GM12878 (cell line): ENCODE results near the gene TYROBP. TPM values are rescaled to one million over a fixed set of nuclear protein-coding genes. Genes with fewer than 3 reads are reported as not detected.

Source experiments
- ATAC-seq: fragments of 200-7000 bp; cut with Tn5 transposase; 3 replicates; pipeline ENCODE4 v1.9.1; 2020; ENCODE audit warnings: mild to moderate bottlenecking, moderate library complexity
- BruUV-seq: library from RNA; stranded (reverse); fragments of 400-500 nt; replicated peaks from 2 replicates; lab custom pipeline; 2021; lab: Mats Ljungman, UMichigan
- CTCF ChIA-PET: fragments of 300-600 bp; sonication (Branson Sonifier 250); formaldehyde crosslinking; extraction: SDS; loops from one replicate; lab custom pipeline; 2021; ENCODE audit warnings: inconsistent platforms; lab: Yijun Ruan, JAX
- POLR2A ChIA-PET: fragments of 350-600 bp; formaldehyde crosslinking; extraction: SDS; loops from one replicate; lab custom pipeline; 2021; ENCODE audit warnings: inconsistent platforms; lab: Charles Lee
- RAD21 ChIA-PET: fragments of 300-600 bp; sonication (Branson Sonifier 250); formaldehyde crosslinking; loops from one replicate; lab custom pipeline; 2023; ENCODE audit warnings: antibody characterized with exemption; ENCODE audit not compliant: unreplicated experiment; lab: Charles Lee
- SMC1A ChIA-PET: fragments of 300-600 bp; sonication (Branson Sonifier 250); formaldehyde crosslinking; loops from one replicate; lab custom pipeline; 2023; ENCODE audit not compliant: unreplicated experiment, uncharacterized antibody; lab: Charles Lee
- DNase-seq: peaks from one replicate; pipeline ENCODE4 v3.0.0-alpha.2; 2011; ENCODE audit warnings: low read depth, low spot score
- FAIRE-seq: peaks from 3 replicates; lab custom pipeline; 2011; peaks lifted over from hg19 to GRCh38; lab: Jason Lieb, UNC
- H2AFZ ChIP-seq: 2 replicates; pipeline ENCODE4 v1.6.0; 2011; ENCODE audit warnings: low read depth, low read length, control low read depth; ENCODE audit not compliant: control insufficient read depth
- H3K27ac ChIP-seq: 2 replicates; pipeline ENCODE4 v1.5.1; 2011; ENCODE audit warnings: control low read depth; ENCODE audit not compliant: control insufficient read depth, insufficient read depth
- H3K27me3 ChIP-seq, 2 experiments: replicated peaks in 1 of 2; 2 replicates each; pipeline versions ENCODE4 v1.6.0 to v1.6.1; 2011; ENCODE audit warnings: low read length in 1 of 2; ENCODE audit not compliant: control insufficient read depth in 2 of 2, insufficient read depth in 2 of 2
- H3K36me3 ChIP-seq, 2 experiments: 2 replicates each; pipeline ENCODE4 v1.5.1; 2011; ENCODE audit warnings: low read length in 1 of 2; ENCODE audit not compliant: control insufficient read depth in 2 of 2, insufficient read depth in 2 of 2
- H3K4me1 ChIP-seq: 2 replicates; pipeline ENCODE4 v1.6.1; 2011; ENCODE audit warnings: mild to moderate bottlenecking, low read length, moderate library complexity, mixed read lengths; ENCODE audit not compliant: control insufficient read depth, insufficient read depth
- H3K4me2 ChIP-seq: 2 replicates; pipeline ENCODE4 v1.6.0; 2011; ENCODE audit warnings: control low read depth; ENCODE audit not compliant: control insufficient read depth, insufficient read depth
- H3K4me3 ChIP-seq: fragments of 200-600 bp; sonication (generic); 2 replicates; pipeline ENCODE4 v1.5.1; 2016
- H3K79me2 ChIP-seq: 2 replicates; pipeline ENCODE4 v1.6.0; 2011; ENCODE audit warnings: low read length; ENCODE audit not compliant: control insufficient read depth, insufficient read depth
- H3K9ac ChIP-seq: 2 replicates; pipeline ENCODE4 v1.8.0; 2011; ENCODE audit warnings: low read length, control low read depth, mixed read lengths; ENCODE audit not compliant: control insufficient read depth, insufficient read depth
- H3K9me3 ChIP-seq: replicated peaks from 3 replicates; pipeline ENCODE4 v1.5.1; 2011; ENCODE audit warnings: mild to moderate bottlenecking, low read length; ENCODE audit not compliant: control insufficient read depth, insufficient read depth
- H4K20me1 ChIP-seq: 2 replicates; pipeline ENCODE4 v1.6.0; 2011; ENCODE audit not compliant: control insufficient read depth, insufficient read depth
- CBX3 ChIP-seq: fragments of 200-600 bp; sonication (generic); IDR thresholded peaks from 2 replicates; pipeline ENCODE4 v1.6.1; 2016; ENCODE audit warnings: low read depth, borderline replicate concordance
- CEBPB ChIP-seq, 2 experiments: fragments of 150-350 bp in 1 of 2; IDR thresholded peaks; 2 replicates each; pipeline ENCODE4 v1.6.1; 2012 to 2014; ENCODE audit warnings: low read depth in 2 of 2, low read length in 2 of 2, borderline replicate concordance in 1 of 2, inconsistent platforms in 1 of 2
- CTCF ChIP-seq, 3 experiments: IDR thresholded peaks in 2 of 3; conservative IDR thresholded peaks in 1 of 3; 2 replicates each; pipeline ENCODE4 v1.5.1; 2011; ENCODE audit warnings: low read depth in 3 of 3, low read length in 3 of 3, mild to moderate bottlenecking in 3 of 3, control low read depth in 2 of 3, moderate library complexity in 2 of 3, inconsistent platforms in 1 of 3, mixed read lengths in 1 of 3; ENCODE audit not compliant: control insufficient read depth in 2 of 3, insufficient read depth in 1 of 3; ENCODE audit errors: extremely low read depth in 1 of 3
- DPF2 ChIP-seq: fragments of 450-650 bp; IDR thresholded peaks from 2 replicates; pipeline ENCODE4 v1.6.1; 2017; ENCODE audit warnings: mild to moderate bottlenecking
- ESRRA ChIP-seq: IDR thresholded peaks from 2 replicates; pipeline ENCODE4 v1.6.1; 2012; ENCODE audit warnings: mild to moderate bottlenecking, low read length, improper control_type of control experiment
- EZH2 ChIP-seq: IDR thresholded peaks from 2 replicates; pipeline ENCODE4 v1.6.1; 2012; ENCODE audit warnings: low read depth, mild to moderate bottlenecking, control low read depth, inconsistent platforms, low read length, borderline replicate concordance; ENCODE audit not compliant: control insufficient read depth
- HDGF ChIP-seq: fragments of 450-650 bp; IDR thresholded peaks from 2 replicates; pipeline ENCODE4 v1.6.1; 2016; ENCODE audit warnings: antibody characterized with exemption
- MAX ChIP-seq: IDR thresholded peaks from 2 replicates; pipeline ENCODE4 v1.6.1; 2012; ENCODE audit warnings: low read depth, low read length, improper control_type of control experiment
- NR2C2 ChIP-seq: IDR thresholded peaks from 2 replicates; pipeline ENCODE4 v1.6.1; 2011; ENCODE audit warnings: borderline replicate concordance, low read depth; ENCODE audit not compliant: control insufficient read depth, insufficient read length
- NR2F1 ChIP-seq: fragments of 450-650 bp; conservative IDR thresholded peaks from 2 replicates; pipeline ENCODE4 v1.6.1; 2017; ENCODE audit warnings: mild to moderate bottlenecking
- POU2F2 ChIP-seq: IDR thresholded peaks from 3 replicates; pipeline ENCODE4 v1.6.1; 2011; ENCODE audit warnings: low read depth, mild to moderate bottlenecking, low read length, borderline replicate concordance
- SMARCA5 ChIP-seq: fragments of 450-650 bp; IDR thresholded peaks from 2 replicates; pipeline ENCODE4 v1.6.1; 2017; ENCODE audit warnings: mild to moderate bottlenecking
- SRF ChIP-seq, 2 experiments: IDR thresholded peaks; 2 replicates each; pipeline ENCODE4 v1.6.1; 2011; ENCODE audit warnings: low read depth in 2 of 2, low read length in 2 of 2, mild to moderate bottlenecking in 1 of 2, moderate library complexity in 1 of 2
- TARDBP ChIP-seq: IDR thresholded peaks from 2 replicates; pipeline ENCODE4 v1.6.1; 2016; ENCODE audit warnings: borderline replicate concordance
- TCF12 ChIP-seq: IDR thresholded peaks from 2 replicates; pipeline ENCODE4 v1.6.1; 2011; ENCODE audit warnings: low read depth, mild to moderate bottlenecking, low read length
- ZSCAN29 ChIP-seq: fragments of 450-650 bp; IDR thresholded peaks from 2 replicates; pipeline ENCODE4 v1.6.1; 2017; ENCODE audit warnings: mild to moderate bottlenecking, moderate library complexity
- WGBS: methylation state at CpG from one replicate; pipeline ENCODE4 v1.1.6; 2016; ENCODE audit warnings: low lambda C conversion rate; ENCODE audit not compliant: insufficient replicate concordance, insufficient coverage; ENCODE audit errors: missing lambda C conversion rate; 5-methylcytosine and 5-hydroxymethylcytosine counted together
- in situ Hi-C: fragments of 300-500 bp; cut with MboI; formaldehyde crosslinking; loops from 9 replicates; pipeline ENCODE4 v1.14.3; 2018; ENCODE audit warnings: mixed read lengths
- intact Hi-C: fragments of 100-400 bp; cut with micrococcal nuclease; formaldehyde crosslinking; loops from one replicate; pipeline ENCODE4 v1.14.2; 2022; ENCODE audit not compliant: unreplicated experiment
- polyA plus RNA-seq, 11 experiments: library from polyadenylated mRNA; depleted of rRNA in 4 of 11; unstranded in 6 of 11; stranded (reverse) in 5 of 11; fragments of >200 nt; fragmentation: Nextera tagmentation in 4 of 11; fragmentation: Illumina TruSeq in 1 of 11; extraction: Ambion mirVana in 4 of 11; extraction: Trizol in 1 of 11; gene quantifications; 1 replicate in 1 of 11; 2 replicates in 10 of 11; pipeline versions ENCODE4 v1.2.1 to v1.2.3, GENCODE V29; 2011 to 2016; ENCODE audit warnings: inconsistent platforms in 2 of 11, missing spikeins in 2 of 11, low read depth in 1 of 11
- total RNA-seq, 4 experiments: library from RNA; depleted of rRNA in 3 of 4; stranded (reverse); fragments of >200 nt in 3 of 4; fragmentation: Illumina TruSeq in 1 of 4; extraction: Trizol in 1 of 4; gene quantifications; 2 replicates each; pipeline versions ENCODE4 v1.2.1 to v1.2.3, GENCODE V29; 2013 to 2021

TYROBP gene
- total and polyA plus RNA-seq, 10 of the 15 experiments (the other 5 are each of a cell fraction or from before 2014, with no cell fraction given), result 0.33 to 2.4 (median 0.58) TPM; not detected in 2

- no peak overlapping the region for H3K27ac ChIP-seq
- H3K4me2 ChIP-seq, result no peak overlapping the region
- WGBS, result 23% methylated on average over 12 of the region's 12 CpGs
- no peak for DNase-seq
- H3K36me3 ChIP-seq, result no peaks in the 10 kb centered on the region
- in situ Hi-C loops (no loop called here), intact Hi-C loops (no loop called here)
- TF ChIP-seq POU2F2, result no peak
- TF ChIP-seq TARDBP, result no peak
- no peak for TF ChIP-seq EZH2
- TF ChIP-seq DPF2, result no peak
- no peak for TF ChIP-seq MAX
- no peaks in the 10 kb centered on the region for H3K79me2 ChIP-seq
- H4K20me1 ChIP-seq, result no peaks in the 10 kb centered on the region
- BruUV-seq, result no TSS peak
- ATAC-seq, result no peak
- RAD21 ChIA-PET, result no interaction called here
- H3K27me3 ChIP-seq, result peaks cover 2 to 4% of the 10 kb centered on the region in 2 experiments; a peak in 1 of 4 replicates
- no peak for FAIRE-seq
- H3K4me3 ChIP-seq, result no peak overlapping the region
- H2AFZ ChIP-seq, result no peak overlapping the region
- CTCF ChIA-PET, result no interaction called here
- SMC1A ChIA-PET, result interaction anchor here (1.0 kb wide), 1 partner anchor 175 kb away, joined by 3 read pairs; no protein-coding TSS in a partner anchor
- peaks cover 13% of the 10 kb centered on the region for H3K4me1 ChIP-seq
- H3K9ac ChIP-seq, result no peak overlapping the region
- POLR2A ChIA-PET, result no interaction called here
- H3K9me3 ChIP-seq, result no peaks in the 10 kb centered on the region
Observed at GRCh38 chr19:35871611-35872010, 36.5 kb downstream of the TYROBP start.

- BruUV-seq, result no TSS peak
- H3K27me3 ChIP-seq, result peaks cover 2 to 4% of the 10 kb centered on the region in 2 experiments; a peak in 1 of 4 replicates
- in situ Hi-C loops, result no loop called here
- no peaks in the 10 kb centered on the region for H3K79me2 ChIP-seq
- no peak overlapping the region for H3K4me2 ChIP-seq
- intact Hi-C loops, result no loop called here
- H3K9ac ChIP-seq, result no peak overlapping the region
- no peak overlapping the region for H2AFZ ChIP-seq
- WGBS, result 64% methylated on average over 12 of the region's 12 CpGs
- ChIA-PET RAD21 (no interaction called here), CTCF (interaction anchor here (0.9 kb wide), 1 partner anchor 9 kb away, joined by 4 read pairs; no protein-coding TSS in a partner anchor), POLR2A (no interaction called here), SMC1A (no interaction called here)
- H3K4me3 ChIP-seq, result no peak overlapping the region
- no peaks in the 10 kb centered on the region for H3K36me3 ChIP-seq
- DNase-seq (no peak), FAIRE-seq (no peak), ATAC-seq (no peak)
- no peaks in the 10 kb centered on the region for H3K9me3 ChIP-seq
- H3K4me1 ChIP-seq, result peaks cover 13% of the 10 kb centered on the region
- H4K20me1 ChIP-seq, result no peaks in the 10 kb centered on the region
- H3K27ac ChIP-seq, result no peak overlapping the region
- TF ChIP-seq MAX, result no peak
- TF ChIP-seq CBX3, result no peak
- no peak for TF ChIP-seq CEBPB (IDR thresholded peaks at IDR 0.05; ENCODE audit: borderline replicate concordance in 1 of 2, low read depth in 2 of 2, low read length in 2 of 2)
- TF ChIP-seq TCF12, result no peak
- TF ChIP-seq ZSCAN29, result no peak
- TF ChIP-seq NR2F1, result no peak
- no peak for TF ChIP-seq ESRRA
- TF ChIP-seq SMARCA5, result no peak
- no peak for TF ChIP-seq SRF (IDR thresholded peaks at IDR 0.05; ENCODE audit: low read depth in 2 of 2, low read length in 2 of 2)
- TF ChIP-seq NR2C2, result no peak
- TF ChIP-seq CTCF (IDR thresholded peaks at IDR 0.05 in 2 of 3, conservative IDR thresholded peaks at IDR 0.05 in 1 of 3; ENCODE audit: control insufficient read depth in 2 of 3, extremely low read depth in 1 of 3, insufficient read depth in 1 of 3, low read depth in 3 of 3, low read length in 3 of 3), result no peak
- TF ChIP-seq HDGF, result no peak
Observed at GRCh38 chr19:35870798-35871197, 37.3 kb downstream of the TYROBP start.
